Measurements from ENCODE around the gene PRKN.

Gene PRKN

DNA sequence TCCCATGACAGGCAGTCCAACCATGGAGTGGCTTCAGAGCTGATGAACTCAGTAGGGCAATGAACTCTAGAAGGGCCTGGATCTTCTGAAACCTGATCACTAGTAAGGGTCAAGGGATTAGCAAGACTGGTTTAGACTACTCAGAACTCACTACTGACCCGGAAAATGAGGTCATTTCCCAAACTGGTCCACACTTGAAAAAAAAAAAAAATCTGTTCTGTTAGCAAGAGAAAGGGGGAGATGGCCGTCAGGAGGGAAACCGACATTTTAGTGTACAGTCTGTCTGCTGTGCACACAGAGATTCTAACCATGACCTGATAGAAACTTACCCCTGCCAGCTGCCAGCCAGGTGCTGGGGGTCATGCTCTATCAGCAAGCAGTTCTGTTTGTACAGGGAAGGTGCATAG is 1191.3 kb downstream of the PRKN start:
- TF ChIP-seq, protein P1, sequence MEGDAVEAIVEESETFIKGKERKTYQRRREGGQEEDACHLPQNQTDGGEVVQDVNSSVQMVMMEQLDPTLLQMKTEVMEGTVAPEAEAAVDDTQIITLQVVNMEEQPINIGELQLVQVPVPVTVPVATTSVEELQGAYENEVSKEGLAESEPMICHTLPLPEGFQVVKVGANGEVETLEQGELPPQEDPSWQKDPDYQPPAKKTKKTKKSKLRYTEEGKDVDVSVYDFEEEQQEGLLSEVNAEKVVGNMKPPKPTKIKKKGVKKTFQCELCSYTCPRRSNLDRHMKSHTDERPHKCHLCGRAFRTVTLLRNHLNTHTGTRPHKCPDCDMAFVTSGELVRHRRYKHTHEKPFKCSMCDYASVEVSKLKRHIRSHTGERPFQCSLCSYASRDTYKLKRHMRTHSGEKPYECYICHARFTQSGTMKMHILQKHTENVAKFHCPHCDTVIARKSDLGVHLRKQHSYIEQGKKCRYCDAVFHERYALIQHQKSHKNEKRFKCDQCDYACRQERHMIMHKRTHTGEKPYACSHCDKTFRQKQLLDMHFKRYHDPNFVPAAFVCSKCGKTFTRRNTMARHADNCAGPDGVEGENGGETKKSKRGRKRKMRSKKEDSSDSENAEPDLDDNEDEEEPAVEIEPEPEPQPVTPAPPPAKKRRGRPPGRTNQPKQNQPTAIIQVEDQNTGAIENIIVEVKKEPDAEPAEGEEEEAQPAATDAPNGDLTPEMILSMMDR (IDR thresholded peaks at IDR 0.05; ENCODE audit: borderline replicate concordance, control extremely low read depth, extremely low read depth, insufficient read depth, missing control alignments): no peak
- in situ Hi-C loops (cut with MboI; ENCODE audit: low sequenced_read_pairs, unreplicated experiment): no loop called here

GRCh38 chr6:161534264-161534873 is 1193.2 kb downstream of the PRKN start:
- in situ Hi-C loops (cut with MboI; ENCODE audit: low sequenced_read_pairs, unreplicated experiment): no loop called here
- TF ChIP-seq, protein P1 (IDR thresholded peaks at IDR 0.05; ENCODE audit: borderline replicate concordance, control extremely low read depth, extremely low read depth, insufficient read depth, missing control alignments): no peak
- no peak for DNase-seq (ENCODE audit: low spot score)

More for the DNA sequence above, 1191.3 kb downstream of the PRKN start:
- no peak for DNase-seq (ENCODE audit: low spot score)

GRCh38 chr6:161533266-161533665 is 1194.3 kb downstream of the PRKN start:
- TF ChIP-seq, protein P1 (IDR thresholded peaks at IDR 0.05; ENCODE audit: borderline replicate concordance, control extremely low read depth, extremely low read depth, insufficient read depth, missing control alignments): no peak
- no peak for DNase-seq (ENCODE audit: low spot score)
- in situ Hi-C loops (cut with MboI; ENCODE audit: low sequenced_read_pairs, unreplicated experiment): no loop called here

- in situ Hi-C loops (cut with MboI; ENCODE audit: low sequenced_read_pairs, unreplicated experiment): no loop called here
- TF ChIP-seq, protein P1 (IDR thresholded peaks at IDR 0.05; ENCODE audit: borderline replicate concordance, control extremely low read depth, extremely low read depth, insufficient read depth, missing control alignments): no peak
- no peak for DNase-seq (ENCODE audit: low spot score)
Observed at GRCh38 chr6:161532536-161532935, 1195.0 kb downstream of the PRKN start.

DNA sequence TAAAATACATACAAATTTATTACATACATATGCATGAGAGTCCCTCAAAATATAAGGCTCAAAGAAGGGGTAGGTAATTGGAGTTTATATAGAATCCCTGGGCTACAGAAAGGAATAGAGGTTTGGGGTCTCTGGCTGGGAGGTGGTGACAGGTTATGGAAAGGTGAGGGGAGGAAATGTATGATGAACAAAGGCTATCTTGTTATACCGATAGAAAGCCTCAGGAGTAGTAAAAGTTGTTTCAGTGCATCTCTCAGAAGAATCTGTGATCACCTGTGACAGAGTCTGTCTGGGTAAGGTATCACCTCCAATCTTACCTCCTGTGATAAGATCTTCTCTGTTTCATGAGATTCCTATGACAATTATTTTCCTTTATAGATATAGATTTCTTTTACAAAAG is 1200.8 kb downstream of the PRKN start:
- in situ Hi-C loops (cut with MboI; ENCODE audit: low sequenced_read_pairs, unreplicated experiment): no loop called here
- TF ChIP-seq, protein P1 (IDR thresholded peaks at IDR 0.05; ENCODE audit: borderline replicate concordance, control extremely low read depth, extremely low read depth, insufficient read depth, missing control alignments): no peak
- no peak for DNase-seq (ENCODE audit: low spot score)

GRCh38 chr6:161523362-161523761 is 1204.2 kb downstream of the PRKN start:
- in situ Hi-C loops (cut with MboI; ENCODE audit: low sequenced_read_pairs, unreplicated experiment): no loop called here
- no peak for DNase-seq (ENCODE audit: low spot score)
- TF ChIP-seq, protein P1 (IDR thresholded peaks at IDR 0.05; ENCODE audit: borderline replicate concordance, control extremely low read depth, extremely low read depth, insufficient read depth, missing control alignments): no peak

Measured in GM13976 (cell line).